GM18511 (cell line): Measurements from ENCODE around the gene CAD.
"Not testable (repeated sequence)": the region's sequence is repeated elsewhere in the genome, so short reads cannot be mapped to it uniquely, and the experiment has no call there.

Experiments used
- ATAC-seq: cut with Tn5 transposase; IDR thresholded peaks from one replicate; pipeline ENCODE4 v1.9.1; 2021; ENCODE audit warnings: mild to moderate bottlenecking, moderate library complexity; ENCODE audit not compliant: unreplicated experiment

Gene CAD

DNA sequence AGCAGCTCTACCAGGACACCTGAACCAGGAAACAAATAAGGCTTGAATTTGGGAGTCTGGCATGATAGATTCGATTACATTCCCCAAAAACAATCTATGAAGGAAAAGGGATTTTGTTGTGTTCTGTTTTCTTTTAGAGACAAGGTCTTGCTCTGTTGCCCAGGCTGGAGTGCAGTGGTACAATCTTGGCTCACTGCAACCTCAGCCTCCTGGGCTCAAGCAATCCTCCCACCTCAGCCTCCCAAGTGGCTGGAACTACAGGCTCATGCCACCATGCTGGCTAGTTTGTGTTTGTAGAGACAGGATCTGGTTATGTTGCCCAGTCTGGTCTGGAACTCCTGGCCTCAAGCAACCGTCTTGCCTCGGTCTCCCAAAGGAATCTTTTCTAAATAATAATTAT lies 19.1 kb upstream of the CAD start:
- ATAC-seq: not testable (repeated sequence)

DNA sequence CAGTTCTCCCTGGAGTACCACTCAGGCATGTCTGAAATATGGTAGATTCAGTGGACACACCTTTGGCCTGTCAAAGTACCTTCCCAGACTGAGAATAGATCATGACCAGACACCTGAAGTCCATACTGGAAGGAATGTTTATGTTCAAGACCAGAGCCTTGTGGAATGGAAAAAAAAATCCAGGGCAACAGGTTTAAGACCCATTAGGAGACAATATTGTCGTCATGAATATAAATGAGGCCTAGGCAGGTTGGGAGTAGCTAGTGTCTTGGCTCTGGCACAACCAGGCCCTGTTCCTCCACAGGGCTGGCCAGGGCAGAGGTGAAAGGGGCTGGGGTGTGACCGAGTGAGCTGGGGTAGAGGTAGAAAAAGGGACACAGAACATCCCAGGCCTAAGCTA lies 18.5 kb upstream of the CAD start:
- no peak for ATAC-seq

DNA sequence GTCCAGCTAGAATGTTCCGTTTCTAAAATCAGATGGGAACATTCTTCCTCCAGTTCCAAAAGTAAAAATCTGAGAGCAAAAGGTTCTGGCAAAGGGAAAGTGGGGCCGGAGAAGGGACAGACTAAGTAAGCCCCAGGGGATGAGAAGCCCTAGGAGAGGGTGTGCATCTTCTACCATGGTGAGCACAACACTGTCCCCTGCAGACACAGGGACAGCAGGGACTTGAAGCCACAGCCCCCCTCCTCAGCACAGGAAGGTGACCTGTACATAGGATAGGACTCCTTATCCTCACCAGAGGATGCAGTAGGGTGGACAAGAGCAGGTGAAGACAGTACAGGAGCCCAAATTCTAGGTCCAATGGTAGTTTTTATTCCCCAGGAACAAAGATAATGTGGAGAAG lies 17.9 kb upstream of the CAD start:
- ATAC-seq: no peak

DNA sequence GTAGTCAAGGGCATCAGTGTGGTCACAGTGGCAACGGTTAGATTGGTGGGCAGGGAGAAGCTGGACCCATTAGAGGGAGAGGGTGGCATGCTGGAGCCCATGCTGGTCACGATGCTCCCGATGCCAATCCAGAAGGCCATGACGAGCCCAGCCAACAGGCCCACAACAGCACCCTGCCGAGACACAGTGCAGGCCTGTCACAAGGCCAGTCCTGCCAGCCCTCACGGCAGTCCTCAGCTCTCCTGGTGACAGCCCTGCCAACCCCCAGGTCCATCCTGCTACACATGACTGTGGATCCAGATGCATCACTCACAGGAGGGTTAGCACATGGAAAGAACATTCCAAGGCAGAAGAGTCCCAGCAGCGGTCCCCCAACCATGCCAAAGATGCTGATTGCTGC lies 15.5 kb upstream of the CAD start:
- ATAC-seq: no peak

DNA sequence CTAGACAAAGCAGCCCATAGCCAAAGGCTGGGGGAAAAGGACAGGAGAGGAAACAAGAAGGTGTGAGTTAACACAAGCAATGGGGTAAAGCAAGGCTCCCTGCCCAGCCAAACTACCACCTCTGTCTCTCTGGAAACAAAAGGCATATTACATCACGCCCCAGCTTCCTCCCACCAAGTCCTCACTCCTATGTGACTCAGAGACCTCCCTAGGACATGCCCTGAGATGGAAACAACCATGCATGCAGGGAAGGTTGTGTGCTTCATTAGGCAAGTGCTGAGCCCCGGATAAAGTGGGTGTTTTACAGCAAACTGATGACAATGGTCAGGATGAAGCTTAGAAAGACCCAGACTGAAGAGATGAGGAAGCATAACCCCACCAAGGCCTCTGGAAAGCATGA lies 14.3 kb upstream of the CAD start:
- no peak for ATAC-seq

DNA sequence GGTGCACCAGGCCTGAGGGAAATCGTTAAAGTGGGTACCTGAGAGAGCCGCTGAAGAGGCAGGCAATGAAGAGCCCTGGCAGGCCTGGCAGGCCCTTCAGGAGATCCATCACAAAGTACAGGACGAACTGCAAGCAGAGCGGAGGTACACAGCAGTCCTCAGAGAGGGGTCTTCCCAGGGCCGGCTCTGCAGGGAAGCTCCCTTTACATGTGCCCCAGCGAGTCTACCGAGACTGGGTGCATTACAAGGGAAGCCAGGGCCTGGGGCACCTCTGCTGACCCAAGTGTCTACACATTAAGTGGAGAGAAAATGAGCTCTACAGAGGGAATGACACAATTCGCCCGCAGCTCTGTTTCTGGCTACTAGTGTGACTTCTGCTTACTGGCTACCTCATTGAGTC lies 13.4 kb upstream of the CAD start:
- no peak for ATAC-seq

DNA sequence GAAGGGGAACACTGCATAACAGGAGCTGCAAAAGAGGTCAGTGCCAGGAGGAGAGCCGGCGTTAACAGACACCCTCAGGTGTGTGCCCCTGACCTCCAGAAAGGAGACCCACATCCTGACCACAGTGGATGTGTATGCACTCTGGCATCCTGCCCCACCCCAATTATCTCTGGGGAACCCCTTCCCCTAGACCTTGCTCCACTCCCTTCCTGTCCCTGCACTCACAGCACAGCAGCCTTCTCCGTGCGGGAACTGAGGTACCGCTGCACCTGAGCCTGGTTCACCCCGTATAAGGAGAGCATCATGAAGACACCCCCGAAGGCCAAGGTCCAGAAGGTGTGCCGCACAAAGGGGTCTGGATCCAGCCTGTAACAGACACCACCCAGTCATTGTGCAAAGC lies 12.6 kb upstream of the CAD start:
- no peak for ATAC-seq

DNA sequence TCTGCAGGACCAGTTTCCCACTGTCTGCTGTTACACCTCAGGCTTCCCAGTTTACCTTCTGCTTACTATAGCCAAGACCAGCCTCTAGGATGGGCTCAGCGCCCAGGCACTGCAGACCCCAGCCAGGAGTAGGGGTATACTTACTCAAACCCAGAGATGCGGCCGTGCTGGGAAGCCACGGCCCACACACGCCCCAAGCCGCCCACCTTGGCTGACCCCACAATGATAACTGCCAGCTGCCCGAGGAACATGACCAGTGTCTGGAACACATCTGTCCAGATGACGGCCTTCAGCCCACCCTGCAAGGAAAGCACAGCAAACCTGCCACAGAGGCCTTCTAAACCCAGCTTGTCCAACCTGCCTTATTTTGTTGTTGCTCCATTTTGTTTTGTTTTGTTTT lies 12.0 kb upstream of the CAD start:
- no peak for ATAC-seq

DNA sequence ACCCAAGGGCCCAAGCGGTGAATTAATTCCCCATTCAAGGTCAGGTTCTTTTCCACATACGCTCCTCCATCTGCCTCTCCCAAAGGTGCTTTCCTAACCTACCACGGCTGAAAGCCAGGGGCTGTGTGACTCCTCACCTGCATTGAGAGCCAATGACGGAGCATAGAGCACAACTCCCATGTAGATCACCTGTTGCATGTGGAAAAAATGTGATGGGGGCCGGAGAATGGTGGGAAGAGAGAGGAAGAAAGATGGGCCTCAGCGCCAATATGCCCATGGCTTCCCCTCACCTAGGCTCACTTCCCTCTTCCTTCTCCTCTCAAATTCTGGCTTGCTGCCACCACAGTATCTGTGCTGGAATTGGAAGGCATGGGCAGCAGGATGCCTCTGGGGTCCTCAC lies 10.8 kb upstream of the CAD start:
- ATAC-seq: no peak

DNA sequence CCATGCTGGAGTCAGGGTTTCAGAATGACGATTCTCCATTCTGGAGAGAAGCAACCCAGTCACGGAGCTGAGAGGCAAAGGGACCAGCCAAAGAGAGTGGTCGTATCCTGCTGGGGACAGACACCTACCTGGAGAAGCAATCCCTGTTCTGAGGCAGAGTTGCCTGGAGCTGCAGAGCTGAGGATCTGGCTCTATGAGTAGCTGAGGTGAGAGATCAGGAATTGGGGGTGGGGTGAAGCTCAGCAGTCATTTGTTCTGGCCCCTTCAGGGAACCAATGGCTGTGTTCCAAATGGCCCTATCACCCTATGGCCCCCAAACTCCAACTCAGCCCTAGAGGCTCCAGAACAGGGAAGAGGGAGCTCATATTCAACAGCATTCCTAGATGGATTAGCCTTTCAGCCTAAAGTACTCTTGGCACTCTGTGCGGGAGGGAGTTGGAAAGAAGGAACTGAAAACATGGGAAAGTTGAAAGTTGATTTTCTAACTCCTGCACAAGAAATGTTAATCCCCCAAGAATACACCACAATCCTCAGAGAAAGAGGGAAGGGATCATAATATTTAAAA lies 8.6 kb upstream of the CAD start:
- no peak for ATAC-seq

DNA sequence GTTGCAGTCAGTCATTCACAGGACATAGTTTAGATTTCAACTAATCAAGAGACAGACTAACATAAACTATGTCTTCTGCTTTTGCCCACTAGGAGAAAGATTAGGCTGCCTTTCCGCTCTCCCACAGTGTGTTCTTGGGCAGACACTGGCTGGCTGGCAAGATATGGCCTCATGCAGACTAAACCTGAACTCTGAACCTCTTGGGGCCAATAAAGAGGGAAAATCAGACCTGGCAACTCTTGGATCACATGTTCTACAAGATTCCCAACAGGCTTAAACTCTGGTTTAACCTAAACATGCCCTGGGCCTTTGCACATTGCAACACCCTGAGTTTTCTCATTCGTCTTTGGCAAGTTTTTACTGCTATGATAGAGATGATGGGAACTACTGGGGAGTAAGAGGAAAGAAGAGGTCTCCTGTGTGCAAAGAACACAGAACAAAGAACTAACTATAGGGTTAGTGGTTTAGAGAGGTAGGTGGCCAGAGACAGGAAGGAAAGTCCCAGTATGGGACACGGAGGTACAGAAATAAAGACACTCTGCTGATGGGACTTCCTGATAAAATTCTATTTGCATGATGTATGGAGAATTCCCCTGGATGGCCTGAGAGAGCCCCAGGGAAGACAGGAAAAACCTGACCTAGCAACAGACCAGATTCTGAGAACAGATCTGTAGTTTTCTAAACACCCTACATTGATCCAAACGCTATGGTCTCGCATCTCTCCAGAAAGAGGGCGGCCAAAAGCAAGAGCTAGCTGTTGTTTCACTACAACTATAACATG lies 7.4 kb upstream of the CAD start:
- ATAC-seq: no peak

DNA sequence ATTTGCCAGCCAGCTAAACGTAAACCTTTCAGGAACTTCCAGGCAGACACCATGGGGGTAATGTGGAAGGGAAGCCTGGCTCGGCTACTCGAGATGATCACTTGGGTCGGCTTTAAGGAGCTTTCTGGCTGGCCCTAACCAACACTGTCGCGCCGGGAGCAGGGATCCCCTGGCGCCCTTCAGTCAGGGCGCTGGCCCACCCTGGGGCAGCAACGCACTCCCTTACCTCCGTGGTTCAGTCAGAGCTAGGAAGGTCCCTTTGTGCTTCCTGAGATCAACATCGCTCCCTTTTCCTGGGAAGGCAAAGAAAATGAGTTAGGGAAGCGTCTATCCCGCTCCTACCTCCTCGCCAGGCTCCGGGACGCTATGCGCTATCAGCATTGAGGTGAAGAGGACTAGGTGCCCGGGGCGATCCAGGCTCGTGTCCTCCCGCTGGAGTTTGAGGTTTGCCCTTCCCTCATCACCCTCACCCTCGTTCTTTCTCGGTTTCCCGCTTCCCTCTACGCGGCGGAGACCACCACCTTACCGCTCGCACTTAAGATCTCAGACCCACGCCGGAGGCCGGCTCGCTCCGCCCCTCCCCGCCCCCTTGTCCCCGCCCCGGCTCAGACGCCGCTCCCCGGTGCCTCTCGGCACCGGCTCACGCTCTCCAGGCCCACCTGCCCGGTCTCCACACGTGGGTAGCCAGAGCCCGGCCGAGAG lies 5.8 kb upstream of the CAD start:
- peak; percentile 10 for ATAC-seq

DNA sequence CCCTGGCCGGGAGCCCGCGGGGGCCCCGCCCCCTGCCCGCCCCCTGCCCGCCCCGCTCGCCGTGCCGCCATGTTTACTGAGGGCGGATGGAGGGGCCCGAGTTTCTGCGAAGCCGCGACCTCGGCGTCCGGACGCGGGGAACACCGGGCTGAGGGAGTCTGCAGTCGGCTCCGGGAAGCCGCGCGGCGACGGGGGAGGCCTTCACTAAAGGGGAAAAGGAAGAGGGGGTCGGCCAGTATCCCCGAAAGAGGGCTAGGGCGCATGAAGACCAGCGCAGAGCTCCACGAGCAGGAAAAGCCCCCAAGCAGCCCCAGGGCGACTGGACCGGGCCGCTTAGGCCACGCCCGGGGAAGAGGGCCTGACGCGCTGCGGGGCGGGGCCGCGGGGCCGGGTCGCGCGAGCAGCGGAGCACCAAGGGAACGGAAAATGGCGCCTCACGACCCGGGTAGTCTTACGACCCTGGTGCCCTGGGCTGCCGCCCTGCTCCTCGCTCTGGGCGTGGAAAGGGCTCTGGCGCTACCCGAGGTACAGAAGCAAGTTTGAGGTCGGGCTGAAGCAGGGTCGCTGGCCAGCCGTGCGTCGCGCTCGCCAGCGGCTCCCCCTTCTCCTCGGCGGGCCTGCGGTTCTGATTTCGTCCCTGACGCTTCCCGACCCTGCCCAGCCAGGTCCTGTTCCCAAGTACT lies 5.1 kb upstream of the CAD start, which contains the start of the genes ATRAID and SLC5A6:
ATRAID (plus strand) TSS at position 99 of the 683 bp plus-strand sequence; CDS start at position 427, 328 bp downstream.
SLC5A6 (minus strand) TSS at position 326 of the 683 bp plus-strand sequence. CDS start 4,618 bp downstream, outside the sequence.
- ATAC-seq: peak; percentile 86

DNA sequence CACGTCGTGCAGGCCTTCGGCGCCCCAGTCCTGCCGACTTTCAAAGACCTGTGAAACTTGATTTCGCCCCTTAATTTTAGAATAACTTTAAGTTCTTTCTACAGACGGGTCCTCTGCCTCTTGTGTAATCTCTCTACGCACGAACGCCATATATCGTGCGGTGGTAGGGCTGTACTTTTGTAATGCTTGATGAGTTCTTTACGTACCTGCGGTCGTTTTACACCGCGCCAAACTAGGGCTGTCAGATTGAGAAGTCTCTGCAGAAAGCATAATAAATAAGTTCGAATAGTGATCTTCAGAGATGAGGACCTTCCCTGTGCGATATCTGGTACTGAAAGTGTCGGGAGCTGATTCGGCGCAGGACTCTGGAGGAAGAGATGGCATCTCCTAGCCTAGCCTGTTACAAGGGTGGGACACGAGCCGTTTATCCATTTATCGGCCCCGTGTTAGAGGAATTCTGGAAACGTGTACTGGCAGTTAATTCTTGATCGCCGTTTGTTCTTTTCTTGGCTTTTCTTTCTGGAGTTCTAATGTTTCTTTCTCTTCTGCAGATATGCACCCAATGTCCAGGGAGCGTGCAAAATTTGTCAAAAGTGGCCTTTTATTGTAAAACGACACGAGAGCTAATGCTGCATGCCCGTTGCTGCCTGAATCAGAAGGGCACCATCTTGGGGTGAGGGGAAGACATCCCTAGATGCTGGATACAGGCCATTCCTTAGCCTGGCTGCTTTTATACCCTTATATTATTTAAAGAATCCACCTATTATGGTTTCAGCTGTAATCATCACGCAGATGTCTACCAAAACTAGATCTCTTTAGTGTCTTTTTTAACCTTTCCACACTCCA lies 4.3 kb upstream of the CAD start:
- ATAC-seq: peak; percentile 22

DNA sequence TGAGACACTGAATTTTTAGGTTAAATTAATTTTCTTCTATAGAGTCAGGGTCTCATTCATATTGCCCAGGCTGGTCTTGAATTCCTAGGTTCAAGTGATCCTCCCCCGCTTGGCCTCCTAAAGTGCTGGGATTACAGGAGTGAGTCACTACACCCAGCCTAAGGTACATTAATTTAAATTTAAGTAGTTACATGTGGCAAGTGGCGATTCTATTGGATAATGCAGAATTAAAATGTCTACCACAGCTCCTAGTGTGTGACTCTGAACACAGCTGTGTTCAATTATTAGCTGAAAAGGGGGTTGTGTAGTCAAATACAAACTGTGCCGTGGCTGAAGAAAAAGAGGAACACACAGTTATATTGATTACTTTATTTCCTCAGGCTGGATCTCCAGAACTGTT lies 2.2 kb upstream of the CAD start:
- ATAC-seq: no peak

DNA sequence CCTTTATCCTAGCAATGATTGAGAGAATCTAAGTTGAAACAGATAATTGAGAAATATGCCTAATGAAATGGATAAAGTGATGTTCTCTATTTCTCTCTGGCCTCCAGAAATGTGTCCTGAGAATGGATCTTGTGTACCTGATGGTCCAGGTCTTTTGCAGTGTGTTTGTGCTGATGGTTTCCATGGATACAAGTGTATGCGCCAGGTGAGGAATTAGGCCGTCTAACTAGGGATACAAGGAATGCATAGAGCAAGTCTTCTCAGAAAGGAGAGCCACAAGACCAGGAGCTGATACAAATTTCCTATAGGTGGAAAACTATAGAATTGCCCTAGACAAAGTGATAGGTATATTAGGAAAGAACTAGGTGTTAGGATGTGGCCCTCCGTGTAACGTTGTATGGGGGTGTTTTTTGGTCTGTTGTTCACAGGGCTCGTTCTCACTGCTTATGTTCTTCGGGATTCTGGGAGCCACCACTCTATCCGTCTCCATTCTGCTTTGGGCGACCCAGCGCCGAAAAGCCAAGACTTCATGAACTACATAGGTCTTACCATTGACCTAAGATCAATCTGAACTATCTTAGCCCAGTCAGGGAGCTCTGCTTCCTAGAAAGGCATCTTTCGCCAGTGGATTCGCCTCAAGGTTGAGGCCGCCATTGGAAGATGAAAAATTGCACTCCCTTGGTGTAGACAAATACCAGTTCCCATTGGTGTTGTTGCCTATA lies 592 bp upstream of the CAD start:
- no peak for ATAC-seq

DNA sequence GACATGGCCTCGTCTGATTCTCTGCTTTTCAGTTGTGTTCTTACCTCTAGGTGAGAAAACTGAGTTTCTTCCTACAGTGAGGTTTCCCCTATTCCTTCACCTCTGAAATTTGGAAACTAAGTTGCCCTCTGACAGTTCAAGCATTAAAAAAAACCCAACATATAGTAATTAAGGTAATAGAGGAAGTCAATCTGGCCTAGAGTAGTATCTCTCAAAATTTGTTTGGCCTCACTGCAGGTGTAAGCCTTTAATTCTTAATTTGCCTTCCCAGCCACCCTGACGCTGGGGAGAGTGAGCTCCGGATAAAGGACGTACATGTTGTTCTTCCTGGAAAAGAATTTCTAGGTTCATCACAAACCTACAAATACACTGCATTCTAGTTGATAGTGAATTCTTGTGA lies 1.4 kb downstream of the CAD start:
- no peak for ATAC-seq

DNA sequence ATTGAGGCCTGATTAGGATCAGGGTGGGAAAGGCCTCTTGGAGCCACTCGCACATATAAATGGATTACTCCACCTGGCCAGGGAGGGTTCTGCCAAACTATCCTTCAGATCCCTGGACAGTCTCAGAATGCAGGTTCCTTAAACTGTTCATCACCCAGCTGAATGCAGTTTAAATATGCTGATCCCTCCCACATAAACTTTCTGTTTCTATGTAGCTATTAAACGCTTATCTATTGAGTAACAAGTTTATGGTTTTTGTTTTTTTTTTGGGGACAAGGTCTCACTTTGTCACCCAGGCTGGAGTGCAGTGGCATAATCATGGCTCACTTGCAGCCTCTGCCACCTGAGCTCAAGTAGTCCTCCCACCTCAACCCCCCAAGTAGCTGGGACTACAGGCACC lies 1.9 kb downstream of the CAD start:
- no peak for ATAC-seq

DNA sequence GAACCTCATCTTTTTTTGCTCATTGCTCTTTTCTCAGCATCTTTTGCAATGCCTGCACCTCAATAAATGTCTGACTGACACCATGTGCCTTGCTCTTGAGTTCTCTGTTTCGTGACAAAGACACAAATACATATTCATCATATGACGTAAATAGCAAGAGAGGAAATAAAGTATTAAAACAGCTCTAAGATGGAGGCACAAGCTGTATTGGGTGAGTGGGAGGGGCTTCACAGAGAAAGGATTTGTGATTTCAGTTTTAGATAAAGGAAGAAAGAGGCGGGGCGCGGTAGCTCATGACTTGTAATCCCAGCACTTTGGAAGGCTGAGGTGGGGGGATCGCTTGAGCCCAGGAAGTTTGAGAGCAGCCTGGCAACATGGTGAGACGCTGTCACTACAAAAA lies 2.9 kb downstream of the CAD start:
- no peak for ATAC-seq

DNA sequence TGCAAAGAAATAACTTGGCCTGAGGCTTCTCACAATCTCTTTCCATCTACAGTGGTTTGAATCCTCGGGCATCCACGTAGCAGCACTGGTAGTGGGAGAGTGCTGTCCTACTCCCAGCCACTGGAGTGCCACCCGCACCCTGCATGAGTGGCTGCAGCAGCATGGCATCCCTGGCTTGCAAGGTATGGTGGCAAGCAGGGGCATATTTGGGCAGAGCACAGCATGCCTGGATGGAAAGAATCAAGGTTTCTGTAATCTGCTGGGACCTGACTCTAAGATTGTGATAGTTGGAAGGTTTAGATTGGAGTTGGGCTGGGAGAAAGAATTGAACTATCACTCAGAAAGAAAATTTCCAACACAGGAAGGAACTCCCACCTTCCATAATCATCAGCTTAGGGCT lies 4.0 kb downstream of the CAD start:
- ATAC-seq: no peak
